ENCODE results near the gene INSC.

DNA sequence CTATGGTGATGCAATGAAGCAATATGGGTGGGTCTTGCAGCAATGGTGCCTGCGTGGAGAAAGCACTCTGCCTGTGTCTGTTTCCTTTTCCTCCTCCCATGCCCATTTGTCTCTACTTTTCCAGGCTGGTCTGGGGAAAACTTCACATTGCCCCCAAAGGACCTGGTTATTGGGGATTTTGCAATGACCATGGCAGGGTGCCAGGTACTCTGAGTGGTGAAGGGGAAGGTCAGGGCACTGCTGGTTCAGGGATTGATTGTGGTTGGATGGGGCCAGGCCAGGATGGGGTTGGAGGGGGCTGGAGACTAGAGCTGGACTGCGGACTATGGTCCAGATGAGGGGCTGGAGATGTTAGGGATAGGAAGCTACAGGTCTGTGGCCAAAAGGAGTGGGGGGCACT is 92.1 kb downstream of the INSC start:
- TF ChIP-seq EZH2 (IDR thresholded peaks at IDR 0.05; ENCODE audit: borderline replicate concordance, low read depth, low read length) = no peak
- no peak for TF ChIP-seq ZNF668 (CRISPR knock-in tag; IDR thresholded peaks at IDR 0.05)
- TF ChIP-seq MTA3 (IDR thresholded peaks at IDR 0.05; ENCODE audit: borderline replicate concordance) = no peak
- no peak for TF ChIP-seq ZNF263 (CRISPR knock-in tag; IDR thresholded peaks at IDR 0.05; ENCODE audit: borderline replicate concordance)
- no peak for TF ChIP-seq RBBP5 (IDR thresholded peaks at IDR 0.05; ENCODE audit: borderline replicate concordance, insufficient read depth, low read length, poor library complexity, severe bottlenecking)
- TF ChIP-seq, protein P1, sequence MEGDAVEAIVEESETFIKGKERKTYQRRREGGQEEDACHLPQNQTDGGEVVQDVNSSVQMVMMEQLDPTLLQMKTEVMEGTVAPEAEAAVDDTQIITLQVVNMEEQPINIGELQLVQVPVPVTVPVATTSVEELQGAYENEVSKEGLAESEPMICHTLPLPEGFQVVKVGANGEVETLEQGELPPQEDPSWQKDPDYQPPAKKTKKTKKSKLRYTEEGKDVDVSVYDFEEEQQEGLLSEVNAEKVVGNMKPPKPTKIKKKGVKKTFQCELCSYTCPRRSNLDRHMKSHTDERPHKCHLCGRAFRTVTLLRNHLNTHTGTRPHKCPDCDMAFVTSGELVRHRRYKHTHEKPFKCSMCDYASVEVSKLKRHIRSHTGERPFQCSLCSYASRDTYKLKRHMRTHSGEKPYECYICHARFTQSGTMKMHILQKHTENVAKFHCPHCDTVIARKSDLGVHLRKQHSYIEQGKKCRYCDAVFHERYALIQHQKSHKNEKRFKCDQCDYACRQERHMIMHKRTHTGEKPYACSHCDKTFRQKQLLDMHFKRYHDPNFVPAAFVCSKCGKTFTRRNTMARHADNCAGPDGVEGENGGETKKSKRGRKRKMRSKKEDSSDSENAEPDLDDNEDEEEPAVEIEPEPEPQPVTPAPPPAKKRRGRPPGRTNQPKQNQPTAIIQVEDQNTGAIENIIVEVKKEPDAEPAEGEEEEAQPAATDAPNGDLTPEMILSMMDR (IDR thresholded peaks at IDR 0.05 in 2 of 3, conservative IDR thresholded peaks at IDR 0.05 in 1 of 3; ENCODE audit: insufficient read depth in 2 of 3, low read depth in 1 of 3, low read length in 3 of 3) = no peak
- no peak for TF ChIP-seq CBX1 (IDR thresholded peaks at IDR 0.05; ENCODE audit: low read depth)
- TF ChIP-seq DNMT1 (IDR thresholded peaks at IDR 0.05) = no peak
- TF ChIP-seq ZNF780A (CRISPR knock-in tag; IDR thresholded peaks at IDR 0.05) = no peak
- no peak for TF ChIP-seq HSF4 (CRISPR knock-in tag; IDR thresholded peaks at IDR 0.05; ENCODE audit: borderline replicate concordance)
- TF ChIP-seq ZNF699 (CRISPR knock-in tag; IDR thresholded peaks at IDR 0.05; ENCODE audit: insufficient replicate concordance) = no peak
- TF ChIP-seq NCOR1 (IDR thresholded peaks at IDR 0.05) = no peak
- no peak for TF ChIP-seq SMC3 (conservative IDR thresholded peaks at IDR 0.05; ENCODE audit: insufficient read depth, low read depth, low read length)
- TF ChIP-seq, protein P2, sequence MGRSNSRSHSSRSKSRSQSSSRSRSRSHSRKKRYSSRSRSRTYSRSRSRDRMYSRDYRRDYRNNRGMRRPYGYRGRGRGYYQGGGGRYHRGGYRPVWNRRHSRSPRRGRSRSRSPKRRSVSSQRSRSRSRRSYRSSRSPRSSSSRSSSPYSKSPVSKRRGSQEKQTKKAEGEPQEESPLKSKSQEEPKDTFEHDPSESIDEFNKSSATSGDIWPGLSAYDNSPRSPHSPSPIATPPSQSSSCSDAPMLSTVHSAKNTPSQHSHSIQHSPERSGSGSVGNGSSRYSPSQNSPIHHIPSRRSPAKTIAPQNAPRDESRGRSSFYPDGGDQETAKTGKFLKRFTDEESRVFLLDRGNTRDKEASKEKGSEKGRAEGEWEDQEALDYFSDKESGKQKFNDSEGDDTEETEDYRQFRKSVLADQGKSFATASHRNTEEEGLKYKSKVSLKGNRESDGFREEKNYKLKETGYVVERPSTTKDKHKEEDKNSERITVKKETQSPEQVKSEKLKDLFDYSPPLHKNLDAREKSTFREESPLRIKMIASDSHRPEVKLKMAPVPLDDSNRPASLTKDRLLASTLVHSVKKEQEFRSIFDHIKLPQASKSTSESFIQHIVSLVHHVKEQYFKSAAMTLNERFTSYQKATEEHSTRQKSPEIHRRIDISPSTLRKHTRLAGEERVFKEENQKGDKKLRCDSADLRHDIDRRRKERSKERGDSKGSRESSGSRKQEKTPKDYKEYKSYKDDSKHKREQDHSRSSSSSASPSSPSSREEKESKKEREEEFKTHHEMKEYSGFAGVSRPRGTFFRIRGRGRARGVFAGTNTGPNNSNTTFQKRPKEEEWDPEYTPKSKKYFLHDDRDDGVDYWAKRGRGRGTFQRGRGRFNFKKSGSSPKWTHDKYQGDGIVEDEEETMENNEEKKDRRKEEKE (IDR thresholded peaks at IDR 0.05; ENCODE audit: borderline replicate concordance in 1 of 2, control insufficient read depth in 1 of 2, low read depth in 2 of 2, low read length in 1 of 2) = no peak
